T47D (cell line): ENCODE results near the gene HHIPL1.

ENCODE experiments used
- DNase-seq, 2 experiments: peaks; one replicate each; pipeline versions ENCODE4 v3.0.0 to v3.0.0-alpha.2; 2011 to 2012; ENCODE audit warnings: low read depth in 1 of 2, low spot score in 1 of 2
- JUND ChIP-seq: IDR thresholded peaks from 2 replicates; pipeline ENCODE4 v1.6.1; 2012; ENCODE audit warnings: low read depth
- in situ Hi-C: cut with HindIII; loops from 2 replicates; pipeline ENCODE4 v1.10.0; 2016; ENCODE audit warnings: low sequenced_read_pairs, low pct_unique_long_range_greater_than_20kb

Gene HHIPL1

GRCh38 chr14:99688210-99688581 is 43.3 kb downstream of the HHIPL1 start:
- no peak for DNase-seq
- in situ Hi-C loops: no loop called here
- TF ChIP-seq JUND: no peak

- TF ChIP-seq JUND: no peak
- DNase-seq: no peak
- in situ Hi-C loops: no loop called here
Observed at GRCh38 chr14:99688629-99689028, 43.7 kb downstream of the HHIPL1 start.

GRCh38 chr14:99689266-99690236 is 44.6 kb downstream of the HHIPL1 start:
- no peak for TF ChIP-seq JUND
- in situ Hi-C loops: no loop called here
- no peak for DNase-seq

GRCh38 chr14:99690636-99691035 is 45.7 kb downstream of the HHIPL1 start:
- no peak for DNase-seq
- TF ChIP-seq JUND: no peak
- in situ Hi-C loops: no loop called here

DNA sequence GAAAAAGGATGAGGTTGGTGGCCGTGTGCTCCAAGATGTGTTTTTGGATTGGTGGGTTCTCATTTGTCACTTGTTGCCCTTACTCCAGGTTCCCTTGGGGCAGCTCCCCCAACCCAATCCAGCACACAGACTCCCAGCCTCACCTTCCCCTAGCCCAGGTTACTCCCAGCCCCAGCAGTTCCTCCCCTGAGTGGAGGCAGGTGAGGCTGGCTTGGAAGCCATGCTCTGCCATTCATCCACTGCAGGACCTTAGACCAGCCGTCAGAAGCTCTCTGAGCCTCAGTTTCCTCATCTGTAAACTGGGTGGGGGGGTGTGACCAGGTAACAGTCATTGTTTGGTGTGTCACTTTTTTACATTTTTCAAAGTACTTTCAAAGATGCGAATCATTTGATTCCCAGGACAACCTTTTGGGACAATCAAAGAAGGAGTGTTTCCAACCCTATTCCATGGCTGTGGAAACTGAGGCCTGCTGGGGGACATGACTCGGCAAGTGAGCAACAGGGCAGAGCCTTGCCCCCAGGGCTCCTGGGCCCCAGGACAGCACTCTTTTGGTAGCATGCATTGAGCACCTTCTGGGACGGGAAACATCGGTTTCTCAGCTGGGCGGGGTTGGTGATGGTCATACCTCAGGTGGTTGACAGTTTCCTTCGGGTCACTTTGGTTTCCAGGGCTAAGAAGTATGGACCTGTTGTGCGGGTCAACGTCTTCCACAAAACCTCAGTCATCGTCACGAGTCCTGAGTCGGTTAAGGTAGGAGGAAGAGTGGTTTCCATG is 46.4 kb downstream of the HHIPL1 start:
- no peak for DNase-seq
- in situ Hi-C loops: no loop called here
- TF ChIP-seq JUND: no peak

- no peak for TF ChIP-seq JUND
- no peak for DNase-seq
- in situ Hi-C loops: no loop called here
Observed at GRCh38 chr14:99693918-99694317, 49.0 kb downstream of the HHIPL1 start.

- no peak for TF ChIP-seq JUND
- no peak for DNase-seq
- in situ Hi-C loops: no loop called here
Observed at GRCh38 chr14:99696929-99697328, 52.0 kb downstream of the HHIPL1 start.

GRCh38 chr14:99698236-99698635 is 53.3 kb downstream of the HHIPL1 start:
- TF ChIP-seq JUND: no peak
- DNase-seq: no peak
- in situ Hi-C loops: no loop called here

GRCh38 chr14:99698642-99699041 is 53.7 kb downstream of the HHIPL1 start:
- no peak for TF ChIP-seq JUND

GRCh38 chr14:99699085-99699760 is 54.3 kb downstream of the HHIPL1 start:
- no peak for TF ChIP-seq JUND
- in situ Hi-C loops: no loop called here
- DNase-seq: no peak

More at GRCh38 chr14:99698642-99699041, 53.7 kb downstream of the HHIPL1 start:
- DNase-seq: no peak
- in situ Hi-C loops: no loop called here

- in situ Hi-C loops: no loop called here
- TF ChIP-seq JUND: no peak
- DNase-seq: no peak
Observed at GRCh38 chr14:99699861-99700260, 54.9 kb downstream of the HHIPL1 start.

- TF ChIP-seq JUND: no peak
- in situ Hi-C loops: no loop called here
- DNase-seq: no peak
Observed at GRCh38 chr14:99700379-99700778, 55.5 kb downstream of the HHIPL1 start.
